Ovary (tissue), 9 donors: ENCODE data around the gene MAPK1. TPM values are rescaled to one million over a fixed set of nuclear protein-coding genes. Genes with fewer than 3 reads are reported as not detected.
"Not testable (repeated sequence)": the region's sequence is repeated elsewhere in the genome, so short reads cannot be mapped to it uniquely, and the experiment has no call there.

Experiments
- DNase-seq, 5 donors: peaks; one replicate each; pipeline ENCODE4 v3.0.0-alpha.2; 2019 to 2020
- H3K27ac ChIP-seq, 2 donors: fragments of 200-600 bp; one replicate each; pipeline versions ENCODE4 v1.5.1 to v1.8.0; 2019 to 2022
- H3K27me3 ChIP-seq: fragments of 200-600 bp; one replicate; pipeline ENCODE4 v1.8.0; 2022
- H3K36me3 ChIP-seq: fragments of 200-600 bp; sonication (generic); one replicate; pipeline ENCODE4 v1.5.1; 2019
- H3K4me1 ChIP-seq: one replicate; pipeline ENCODE4 v1.8.1; 2013; ENCODE audit warnings: mild to moderate bottlenecking, moderate library complexity; ENCODE audit not compliant: insufficient read depth
- H3K4me3 ChIP-seq: fragments of 200-600 bp; sonication (generic); one replicate; pipeline ENCODE4 v1.5.1; 2017
- H3K9me3 ChIP-seq, 2 donors: fragments of 200-600 bp in 1 of 2; sonication (generic) in 1 of 2; one replicate each; pipeline versions ENCODE4 v1.5.1 to v1.8.1; 2013 to 2019; ENCODE audit warnings: mild to moderate bottlenecking in 1 of 2, moderate library complexity in 1 of 2
- EP300 ChIP-seq: sonication (generic); formaldehyde crosslinking; IDR thresholded peaks from one replicate; pipeline ENCODE4 v1.6.1; 2017; ENCODE audit warnings: antibody characterized with exemption
- POLR2A ChIP-seq: fragments of 450-650 bp; IDR thresholded peaks from one replicate; pipeline ENCODE4 v1.6.1; 2017; ENCODE audit warnings: antibody characterized with exemption, mild to moderate bottlenecking, moderate library complexity
- WGBS, 3 donors: extraction: QIAGEN DNeasy Blood & Tissue Kit in 1 of 3; methylation state at CpG; one replicate each; pipeline versions ENCODE4 v1.1.5 to v1.1.7; 2013 to 2017; 5-methylcytosine and 5-hydroxymethylcytosine counted together
- intact Hi-C, 4 donors: fragments of 100-400 bp; cut with DNase I; formaldehyde crosslinking; loops; one replicate each; pipeline versions ENCODE4 v1.11.0 to v1.15.1; 2022 to 2023
- polyA plus RNA-seq, 2 donors: library from polyadenylated mRNA; stranded (reverse); fragments of 200-250 nt in 1 of 2; fragments of 350-450 nt in 1 of 2; fragmentation: Illumina TruSeq in 1 of 2; extraction: RNeasy Lipid Tissue Mini Kit (QIAGEN cat#74804) in 1 of 2; gene quantifications; one replicate each; pipeline ENCODE4 v1.2.3, GENCODE V29; 2013 to 2014
- total RNA-seq, 7 donors: library from RNA; depleted of rRNA in 2 of 7; stranded (reverse); fragments of >200 nt in 2 of 7; fragmentation: NEBNext Ultra II Directional in 3 of 7; extraction: Animal tissue kit (Norgen Biotek cat#: 25700) in 3 of 7; gene quantifications; one replicate each; pipeline versions ENCODE4 v1.1.0 to v1.2.4, GENCODE V29; 2016 to 2023
- TF ChIP-seq, protein P1 (sequence below), 3 donors: fragments of 450-650 bp in 2 of 3; fragments of 200-600 bp in 1 of 3; IDR thresholded peaks; one replicate each; pipeline versions ENCODE4 v1.5.1 to v1.8.0; 2016 to 2022; ENCODE audit warnings: antibody characterized with exemption in 3 of 3, mild to moderate bottlenecking in 1 of 3
- donor health status: DM: no; HTN: no; CAD: no; lungs with moderate emphysema.
- donor health status: DM: no; HTN: no; CAD: no.
- donor health status: Bipolar disorder and iron deficiency.
- donor health status: DM: yes; HTN: yes; CAD: no.
- donor health status: DM: no; HTN: no; CAD: no.
- donor health status: DM: yes; HTN: yes; CAD: no.

MAPK1 gene
- total and polyA plus RNA-seq, 9 donors: 12.3 to 125 (median 98.1) TPM

DNA sequence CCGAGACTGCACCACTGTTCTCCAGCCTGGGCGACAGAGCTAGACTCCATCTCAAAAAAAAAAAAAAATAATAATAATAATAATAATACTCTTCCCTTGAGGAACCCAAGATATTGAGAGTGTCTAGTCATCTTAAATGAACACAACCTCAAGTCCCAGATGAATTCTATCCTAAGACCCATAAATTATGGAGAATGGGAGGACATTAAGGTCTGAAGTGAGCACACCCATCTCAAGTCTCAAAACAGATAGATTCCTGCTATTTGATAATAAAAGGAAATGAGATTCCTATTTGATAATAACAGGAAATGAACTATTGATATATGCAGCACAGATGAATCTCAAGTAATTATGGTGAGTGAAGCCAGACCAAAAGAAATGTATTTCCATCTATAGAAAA is 51.5 kb downstream of the MAPK1 start:
- TF ChIP-seq, protein P1, sequence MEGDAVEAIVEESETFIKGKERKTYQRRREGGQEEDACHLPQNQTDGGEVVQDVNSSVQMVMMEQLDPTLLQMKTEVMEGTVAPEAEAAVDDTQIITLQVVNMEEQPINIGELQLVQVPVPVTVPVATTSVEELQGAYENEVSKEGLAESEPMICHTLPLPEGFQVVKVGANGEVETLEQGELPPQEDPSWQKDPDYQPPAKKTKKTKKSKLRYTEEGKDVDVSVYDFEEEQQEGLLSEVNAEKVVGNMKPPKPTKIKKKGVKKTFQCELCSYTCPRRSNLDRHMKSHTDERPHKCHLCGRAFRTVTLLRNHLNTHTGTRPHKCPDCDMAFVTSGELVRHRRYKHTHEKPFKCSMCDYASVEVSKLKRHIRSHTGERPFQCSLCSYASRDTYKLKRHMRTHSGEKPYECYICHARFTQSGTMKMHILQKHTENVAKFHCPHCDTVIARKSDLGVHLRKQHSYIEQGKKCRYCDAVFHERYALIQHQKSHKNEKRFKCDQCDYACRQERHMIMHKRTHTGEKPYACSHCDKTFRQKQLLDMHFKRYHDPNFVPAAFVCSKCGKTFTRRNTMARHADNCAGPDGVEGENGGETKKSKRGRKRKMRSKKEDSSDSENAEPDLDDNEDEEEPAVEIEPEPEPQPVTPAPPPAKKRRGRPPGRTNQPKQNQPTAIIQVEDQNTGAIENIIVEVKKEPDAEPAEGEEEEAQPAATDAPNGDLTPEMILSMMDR (IDR thresholded peaks at IDR 0.05): no peak
- TF ChIP-seq EP300 (no peak), POLR2A (no peak)
- H3K27ac ChIP-seq: no peak overlapping the region

GRCh38 chr22:21815357-21815756 is 52.1 kb downstream of the MAPK1 start:
- Histone ChIP-seq H3K9me3 (no peaks in the 10 kb centered on the region), H3K27ac (no peak overlapping the region), H3K4me3 (no peak overlapping the region), H3K4me1 (peaks cover 6% of the 10 kb centered on the region), H3K36me3 (no peaks in the 10 kb centered on the region), H3K27me3 (no peaks in the 10 kb centered on the region)
- DNase-seq: no peak
- WGBS, 3 donors: 95 to 99% (median 98%) methylated on average over 3 of the region's 3 CpGs
- intact Hi-C loops: no loop called here
- TF ChIP-seq POLR2A (no peak), EP300 (no peak)
- TF ChIP-seq, protein P1 (IDR thresholded peaks at IDR 0.05): no peak

More for the DNA sequence above, 51.5 kb downstream of the MAPK1 start:
- Histone ChIP-seq H3K4me1 (peaks cover 5% of the 10 kb centered on the region), H3K27me3 (no peaks in the 10 kb centered on the region), H3K9me3 (no peaks in the 10 kb centered on the region), H3K36me3 (no peaks in the 10 kb centered on the region), H3K4me3 (no peak overlapping the region)
- DNase-seq: no peak
- intact Hi-C loops: no loop called here
- 91 to 98% (median 92%) methylated on average over 2 of the region's 2 CpGs for WGBS, 3 donors

- TF ChIP-seq POLR2A (no peak), EP300 (no peak)
- TF ChIP-seq, protein P1 (IDR thresholded peaks at IDR 0.05): no peak
- H3K27ac ChIP-seq: no peak overlapping the region
- no peak for DNase-seq
- H3K36me3 ChIP-seq: no peaks in the 10 kb centered on the region
- peaks cover 2% of the 10 kb centered on the region for H3K4me1 ChIP-seq
- WGBS, 3 donors: 95 to 100% (median 98%) methylated on average over 1 of the region's 1 CpG
- no peaks in the 10 kb centered on the region for H3K27me3 ChIP-seq
- H3K4me3 ChIP-seq: no peak overlapping the region
- intact Hi-C loops: no loop called here
- H3K9me3 ChIP-seq: no peaks in the 10 kb centered on the region
Observed at GRCh38 chr22:21811982-21812381, 55.5 kb downstream of the MAPK1 start.

DNA sequence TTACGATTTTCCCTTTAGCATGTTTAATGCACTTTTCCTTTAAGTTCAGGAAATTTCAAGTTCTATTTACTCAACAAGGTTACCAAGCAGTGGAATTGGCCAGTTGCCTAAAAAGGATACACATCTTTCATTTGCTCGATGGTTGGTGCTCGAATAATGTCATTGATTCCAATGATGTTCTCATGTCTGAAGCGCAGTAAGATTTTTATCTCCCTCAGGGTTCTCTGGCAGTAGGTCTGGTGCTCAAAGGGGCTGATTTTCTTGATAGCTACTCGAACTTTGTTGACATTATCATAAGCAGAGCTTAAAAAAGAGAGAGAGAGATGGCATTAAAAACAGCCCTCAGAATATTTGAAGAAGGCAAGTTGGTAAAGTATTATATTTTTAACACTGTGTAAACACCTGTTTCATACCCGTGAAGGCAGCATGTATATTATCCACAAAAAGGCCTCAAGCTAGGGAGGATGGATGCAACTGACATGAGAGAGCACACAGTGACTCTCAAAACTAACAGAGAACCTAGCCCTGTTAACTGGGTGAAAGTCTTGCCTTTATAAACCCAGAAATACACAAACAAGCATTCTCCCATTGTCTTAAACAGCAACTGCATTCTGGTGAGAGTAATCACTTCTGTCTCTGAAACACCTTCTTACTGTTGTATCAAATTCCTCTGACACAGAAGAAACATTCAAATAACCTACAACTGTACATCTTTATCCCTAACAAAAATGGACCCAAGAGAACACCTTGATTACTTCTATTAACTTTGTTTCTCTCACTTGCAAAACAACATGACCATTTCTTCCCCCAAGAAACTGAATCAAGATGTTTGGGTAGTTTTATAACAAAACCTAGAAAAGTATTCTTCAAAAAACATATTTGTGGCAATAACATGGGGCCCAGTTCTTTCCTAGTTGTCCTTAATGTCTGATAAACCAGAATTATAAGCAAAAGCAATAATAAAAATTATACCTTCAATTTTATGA is 59.6 kb downstream of the MAPK1 start:
- no peaks in the 10 kb centered on the region for H3K27me3 ChIP-seq
- no peak for DNase-seq
- no peaks in the 10 kb centered on the region for H3K9me3 ChIP-seq
- H3K36me3 ChIP-seq: no peaks in the 10 kb centered on the region
- no peak overlapping the region for H3K4me3 ChIP-seq
- intact Hi-C loops: no loop called here
- TF ChIP-seq POLR2A (no peak), EP300 (no peak)
- TF ChIP-seq, protein P1 (IDR thresholded peaks at IDR 0.05): no peak
- peaks cover 2% of the 10 kb centered on the region for H3K4me1 ChIP-seq
- WGBS, 3 donors: 69 to 77% (median 76%) methylated on average over 6 of the region's 6 CpGs
- H3K27ac ChIP-seq: no peak overlapping the region

DNA sequence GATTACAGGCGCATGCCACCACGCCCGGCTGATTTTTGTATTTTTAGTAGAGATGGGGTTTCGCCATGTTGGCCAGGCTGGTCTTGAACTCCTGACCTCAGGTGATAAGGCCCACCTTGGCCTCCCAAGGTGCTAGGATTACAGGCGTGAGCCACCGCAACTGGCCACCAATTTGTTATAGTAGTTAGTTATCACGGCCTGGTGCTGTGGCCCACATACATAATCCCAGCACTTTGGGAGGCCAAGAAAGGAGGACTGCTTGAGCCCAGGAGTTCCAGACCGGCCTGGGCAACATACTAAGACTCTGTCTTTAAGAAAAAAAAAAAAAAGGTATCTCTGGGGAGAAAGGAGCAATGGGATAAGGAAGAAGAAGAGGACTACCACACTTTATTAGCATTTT is 62.1 kb downstream of the MAPK1 start:
- H3K27ac ChIP-seq, intact Hi-C loops, H3K27me3 ChIP-seq, H3K4me1 ChIP-seq, H3K9me3 ChIP-seq, DNase-seq, H3K4me3 ChIP-seq, H3K36me3 ChIP-seq: not testable (repeated sequence)
- 95 to 97% (median 96%) methylated on average over 8 of the region's 8 CpGs for WGBS, 3 donors
